ENCODE data around the gene DHCR24.

GRCh38 chr1:54919367-54920359 lies 32.7 kb upstream of the DHCR24 start:
- no peak for TF ChIP-seq CTCF (conservative IDR thresholded peaks at IDR 0.05)
- no peak for TF ChIP-seq ZFX (IDR thresholded peaks at IDR 0.05)
